DMS 273 (cell line): ENCODE measurements around the gene PCDH9.
A peak's percentile ranks its signal among the peaks of the same experiment; 100 is the strongest.

ENCODE experiments used
- DNase-seq: peaks from one replicate; lab custom pipeline; 2025; ENCODE audit not compliant: unreplicated experiment; lab: John Stamatoyannopoulos, UW

Gene PCDH9

GRCh38 chr13:67090856-67091255, 139.3 kb downstream of the PCDH9 start:
- no peak for DNase-seq

GRCh38 chr13:67087527-67087926, 142.6 kb downstream of the PCDH9 start:
- DNase-seq: no peak

- no peak for DNase-seq
Observed at GRCh38 chr13:67086260-67086659, 143.9 kb downstream of the PCDH9 start.

- no peak for DNase-seq
Observed at GRCh38 chr13:67084066-67084465, 146.1 kb downstream of the PCDH9 start.

- no peak for DNase-seq
Observed at GRCh38 chr13:67083519-67083918, 146.6 kb downstream of the PCDH9 start.

GRCh38 chr13:67080351-67080750, 149.8 kb downstream of the PCDH9 start:
- DNase-seq: no peak

- no peak for DNase-seq
Observed at GRCh38 chr13:67078062-67078461, 152.1 kb downstream of the PCDH9 start.

GRCh38 chr13:67077132-67077531, 153.0 kb downstream of the PCDH9 start:
- no peak for DNase-seq

- DNase-seq: peak; percentile 5
Observed at GRCh38 chr13:67076378-67076777, 153.8 kb downstream of the PCDH9 start.

- peak; percentile 19 for DNase-seq
Observed at GRCh38 chr13:67075239-67075638, 154.9 kb downstream of the PCDH9 start.

GRCh38 chr13:67071918-67072598, 158.1 kb downstream of the PCDH9 start:
- no peak for DNase-seq

GRCh38 chr13:67070306-67070705, 159.8 kb downstream of the PCDH9 start:
- DNase-seq: no peak

GRCh38 chr13:67069117-67069767, 160.9 kb downstream of the PCDH9 start:
- DNase-seq: no peak

- no peak for DNase-seq
Observed at GRCh38 chr13:67064920-67065319, 165.2 kb downstream of the PCDH9 start.

GRCh38 chr13:67063036-67063435, 167.1 kb downstream of the PCDH9 start:
- no peak for DNase-seq

GRCh38 chr13:67062160-67062559, 168.0 kb downstream of the PCDH9 start:
- no peak for DNase-seq

GRCh38 chr13:67061750-67062149, 168.4 kb downstream of the PCDH9 start:
- DNase-seq: no peak

- DNase-seq: peak; percentile 80
Observed at GRCh38 chr13:67052550-67053490, 177.3 kb downstream of the PCDH9 start.

GRCh38 chr13:67049744-67050143, 180.4 kb downstream of the PCDH9 start:
- DNase-seq: no peak

- DNase-seq: no peak
Observed at GRCh38 chr13:67048821-67049150, 181.3 kb downstream of the PCDH9 start.

GRCh38 chr13:67048084-67048820, 181.9 kb downstream of the PCDH9 start:
- peak; percentile 7 for DNase-seq
